PC-9 (cell line): ENCODE measurements around the gene ADD3.

ENCODE experiments used
- EZH2 ChIP-seq: fragments of 200-600 bp; sonication (generic); IDR thresholded peaks from 2 replicates; pipeline ENCODE4 v1.8.0; 2017; ENCODE audit warnings: antibody characterized with exemption, low read depth
- TF ChIP-seq, protein P1 (sequence below): fragments of 200-600 bp; sonication (generic); conservative IDR thresholded peaks from 2 replicates; pipeline ENCODE4 v1.6.1; 2017; ENCODE audit warnings: mixed run types, antibody characterized with exemption, mild to moderate bottlenecking, moderate library complexity

DNA sequence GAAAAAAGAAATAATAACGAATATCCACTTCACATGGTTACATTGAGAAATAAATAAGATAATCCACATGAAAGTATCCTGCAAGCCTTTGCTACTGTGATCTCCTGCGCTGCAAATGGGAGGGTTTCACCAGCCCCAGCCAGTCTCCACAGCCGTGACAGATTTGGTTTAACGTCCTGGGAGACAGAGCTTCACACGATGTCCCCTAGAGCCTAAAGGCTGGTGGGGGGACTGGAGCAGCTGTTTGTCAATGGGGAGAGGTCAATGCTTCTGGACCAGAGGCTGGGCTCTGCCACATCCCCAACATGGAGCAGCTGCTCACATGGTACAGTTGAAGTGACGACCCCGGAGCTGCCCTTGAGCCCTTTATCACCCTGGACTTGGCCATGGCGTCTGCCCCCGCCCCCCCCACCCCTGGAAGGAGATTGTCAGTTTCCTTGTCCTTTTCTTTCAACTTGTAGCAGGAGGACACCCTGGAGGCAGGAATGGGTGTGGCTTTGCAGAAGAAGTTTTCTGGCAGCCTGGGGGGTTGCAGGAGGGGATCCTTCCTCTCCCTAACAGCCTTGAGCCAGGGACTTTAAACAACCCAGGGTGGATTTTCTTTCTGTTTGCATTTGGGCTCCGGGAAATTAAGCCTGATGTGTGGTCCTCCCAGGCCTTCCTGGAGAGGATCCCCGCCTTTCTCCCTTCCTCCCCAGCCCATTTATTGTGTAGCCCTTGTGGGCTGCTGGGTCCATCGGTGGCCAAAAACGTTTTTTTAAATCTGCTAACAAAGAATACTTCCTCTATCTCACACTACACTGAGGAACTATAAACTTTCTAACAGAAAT lies 162.6 kb downstream of the ADD3 start:
- TF ChIP-seq, protein P1, sequence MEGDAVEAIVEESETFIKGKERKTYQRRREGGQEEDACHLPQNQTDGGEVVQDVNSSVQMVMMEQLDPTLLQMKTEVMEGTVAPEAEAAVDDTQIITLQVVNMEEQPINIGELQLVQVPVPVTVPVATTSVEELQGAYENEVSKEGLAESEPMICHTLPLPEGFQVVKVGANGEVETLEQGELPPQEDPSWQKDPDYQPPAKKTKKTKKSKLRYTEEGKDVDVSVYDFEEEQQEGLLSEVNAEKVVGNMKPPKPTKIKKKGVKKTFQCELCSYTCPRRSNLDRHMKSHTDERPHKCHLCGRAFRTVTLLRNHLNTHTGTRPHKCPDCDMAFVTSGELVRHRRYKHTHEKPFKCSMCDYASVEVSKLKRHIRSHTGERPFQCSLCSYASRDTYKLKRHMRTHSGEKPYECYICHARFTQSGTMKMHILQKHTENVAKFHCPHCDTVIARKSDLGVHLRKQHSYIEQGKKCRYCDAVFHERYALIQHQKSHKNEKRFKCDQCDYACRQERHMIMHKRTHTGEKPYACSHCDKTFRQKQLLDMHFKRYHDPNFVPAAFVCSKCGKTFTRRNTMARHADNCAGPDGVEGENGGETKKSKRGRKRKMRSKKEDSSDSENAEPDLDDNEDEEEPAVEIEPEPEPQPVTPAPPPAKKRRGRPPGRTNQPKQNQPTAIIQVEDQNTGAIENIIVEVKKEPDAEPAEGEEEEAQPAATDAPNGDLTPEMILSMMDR: no peak
- TF ChIP-seq EZH2: no peak
